M059J (cell line): ENCODE measurements around the gene AMOTL2. TPM values are rescaled to one million over a fixed set of nuclear protein-coding genes. Genes with fewer than 3 reads are reported as not detected.

ENCODE experiments used
- DNase-seq: peaks from one replicate; pipeline ENCODE4 v3.0.0-alpha.2; 2012; ENCODE audit warnings: low read depth
- total RNA-seq: library from RNA; depleted of rRNA; stranded (reverse); fragments of >200 nt; shearing (Covaris generic); gene quantifications from 2 replicates; pipeline ENCODE4 v1.2.3, GENCODE V29; 2014; rRNA removed

Gene AMOTL2
- 71.9 and 96.1 TPM in 2 replicates for total RNA-seq

DNA sequence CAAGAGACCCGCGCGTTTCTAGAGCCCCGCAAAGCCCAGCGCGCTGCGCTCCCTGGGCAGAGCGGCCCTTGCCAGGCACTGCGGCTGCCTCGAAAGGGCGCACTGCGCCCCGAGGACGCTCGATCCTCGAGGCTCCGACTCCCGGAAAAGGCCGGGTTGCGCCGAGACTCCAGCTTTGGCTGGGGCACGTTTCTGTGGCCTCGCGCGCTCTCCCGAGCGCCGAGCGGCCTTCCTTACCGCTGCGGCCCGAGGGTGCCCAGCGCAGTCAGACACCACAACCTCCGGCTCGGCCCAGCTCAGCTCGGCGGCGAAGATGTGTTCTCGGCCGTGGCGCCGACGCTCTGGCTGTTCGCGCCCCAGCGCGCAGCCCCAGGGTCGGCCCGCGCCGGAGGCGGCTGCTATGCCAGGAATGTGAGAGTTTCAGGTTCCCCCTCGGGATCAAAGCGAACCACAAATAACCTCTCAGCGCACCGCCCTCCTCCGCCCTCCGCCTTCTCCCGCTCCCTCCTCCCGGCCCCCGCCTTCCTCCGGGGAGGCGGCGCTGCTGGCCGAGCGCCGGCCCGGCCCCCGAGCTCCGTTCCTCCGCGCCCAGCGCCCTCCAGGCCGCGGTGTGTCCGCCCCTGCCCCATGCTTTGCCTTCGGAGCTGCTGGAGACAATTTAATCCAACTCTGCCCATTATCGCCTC, at the start of gene AMOTL2:
TSS of gene AMOTL2 (minus strand) at position 343 of the 686 bp plus-strand sequence. CDS start 3,014 bp downstream, outside the sequence.
- peak; percentile 98 for DNase-seq

DNA sequence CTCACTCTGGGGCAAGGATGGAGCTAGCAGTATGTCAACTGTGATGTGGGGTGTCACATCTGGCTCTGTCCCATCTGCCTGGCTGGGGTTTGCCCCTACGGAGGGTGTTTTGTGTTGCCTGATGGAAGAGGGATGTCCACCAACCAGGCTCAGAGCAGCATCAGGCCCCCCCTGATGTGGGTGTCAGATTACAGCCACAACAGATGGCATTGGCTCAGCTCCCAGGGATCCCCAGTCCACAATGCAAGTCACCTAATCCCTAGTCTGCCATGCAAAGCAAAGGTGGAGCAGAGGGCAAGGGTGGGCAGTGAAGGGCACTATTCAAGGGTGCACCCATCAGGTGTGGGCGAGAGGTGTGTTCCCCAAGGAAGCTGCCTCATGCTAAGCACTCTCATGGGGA, 48.9 kb upstream of the AMOTL2 start:
- DNase-seq = peak; percentile 78

DNA sequence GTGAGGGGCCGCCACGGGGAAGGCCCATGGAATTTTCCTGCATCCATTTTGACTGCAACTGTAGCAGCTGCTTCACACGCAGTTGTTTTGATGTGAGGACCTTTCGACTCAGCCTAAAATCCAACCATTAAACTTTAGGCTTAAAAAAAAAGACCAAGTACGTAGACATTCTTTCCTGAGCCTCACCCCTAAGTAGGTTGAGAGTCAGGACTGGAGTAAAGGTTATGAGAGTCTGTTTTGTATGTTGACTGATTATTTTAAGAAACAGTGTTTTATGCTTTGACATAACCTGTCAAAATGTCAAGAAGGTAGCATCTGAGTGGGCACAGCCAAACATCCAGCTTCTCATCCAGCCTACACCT, 45.7 kb upstream of the AMOTL2 start:
- DNase-seq = no peak

DNA sequence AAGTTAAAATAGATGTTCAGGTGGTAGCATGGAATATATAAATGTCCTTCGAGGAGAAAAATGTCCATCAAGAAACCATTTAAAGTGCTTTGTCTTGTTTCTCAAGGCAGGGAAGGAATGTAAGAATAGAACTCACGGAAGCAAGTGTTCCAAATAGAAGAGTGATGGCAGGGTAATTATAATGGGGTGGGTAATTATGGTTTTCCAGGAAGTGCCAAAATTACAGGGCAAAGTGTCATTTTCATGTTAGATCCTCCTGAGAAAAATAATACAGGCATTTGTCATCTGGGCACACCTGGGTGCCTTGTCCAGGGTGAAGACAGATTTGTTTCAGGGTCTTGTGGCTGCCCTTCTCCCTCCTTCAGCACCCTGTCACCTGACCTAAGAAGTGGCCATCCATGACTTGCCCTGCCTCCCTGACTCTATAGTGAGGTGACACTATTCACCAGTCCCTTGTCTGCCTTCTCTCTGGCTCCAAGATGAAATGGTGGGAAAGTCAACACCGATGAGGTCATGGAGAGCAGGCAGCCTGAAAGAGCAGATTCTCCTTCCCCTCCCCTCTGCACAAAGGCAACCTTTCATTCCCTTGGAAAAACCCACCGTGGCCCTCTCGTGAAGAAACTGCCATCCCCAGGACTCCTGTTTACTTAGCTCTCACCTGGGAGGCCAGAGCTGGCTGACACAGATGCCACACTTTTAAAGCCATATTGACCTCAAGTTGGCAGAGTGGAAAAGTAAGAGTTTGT, 45.1 kb upstream of the AMOTL2 start:
- no peak for DNase-seq

DNA sequence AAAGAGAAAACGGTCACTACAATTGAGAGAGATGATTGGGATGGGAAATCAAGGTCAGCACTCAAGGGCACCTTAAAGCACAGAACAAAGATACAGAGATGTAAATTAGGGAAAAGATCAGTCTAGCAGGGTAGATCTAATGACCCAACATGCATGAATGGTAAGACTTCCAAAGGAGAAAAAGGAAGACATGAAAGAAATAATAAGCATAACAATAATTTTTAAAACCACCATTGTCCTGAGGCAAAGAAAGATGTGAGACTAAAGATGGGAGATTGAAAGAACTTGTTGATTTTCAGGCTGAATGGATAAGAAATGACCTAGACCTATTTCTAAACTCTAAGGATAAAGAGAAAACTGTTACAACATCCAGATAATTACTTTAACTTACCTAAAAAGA, 34.8 kb upstream of the AMOTL2 start:
- no peak for DNase-seq

DNA sequence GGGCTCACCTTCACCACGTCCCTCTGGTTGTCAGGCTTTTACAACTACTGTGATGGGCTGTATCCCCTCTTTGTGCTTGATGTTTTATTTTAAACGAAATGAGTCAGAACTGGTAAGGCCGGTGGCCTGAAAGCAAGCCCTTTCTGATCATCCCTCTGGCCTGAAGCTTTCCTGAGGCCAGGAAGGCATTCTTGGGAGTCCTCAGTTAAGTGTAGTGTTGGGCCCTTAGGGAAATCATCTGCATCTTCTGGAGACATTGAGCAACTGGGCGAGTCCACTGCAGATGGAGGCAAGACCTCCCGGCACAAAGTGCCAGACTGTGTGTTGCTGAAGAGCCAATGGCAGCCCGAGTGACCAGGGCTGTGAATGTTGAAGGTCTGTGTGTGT, 33.0 kb upstream of the AMOTL2 start:
- DNase-seq = peak; percentile 26

DNA sequence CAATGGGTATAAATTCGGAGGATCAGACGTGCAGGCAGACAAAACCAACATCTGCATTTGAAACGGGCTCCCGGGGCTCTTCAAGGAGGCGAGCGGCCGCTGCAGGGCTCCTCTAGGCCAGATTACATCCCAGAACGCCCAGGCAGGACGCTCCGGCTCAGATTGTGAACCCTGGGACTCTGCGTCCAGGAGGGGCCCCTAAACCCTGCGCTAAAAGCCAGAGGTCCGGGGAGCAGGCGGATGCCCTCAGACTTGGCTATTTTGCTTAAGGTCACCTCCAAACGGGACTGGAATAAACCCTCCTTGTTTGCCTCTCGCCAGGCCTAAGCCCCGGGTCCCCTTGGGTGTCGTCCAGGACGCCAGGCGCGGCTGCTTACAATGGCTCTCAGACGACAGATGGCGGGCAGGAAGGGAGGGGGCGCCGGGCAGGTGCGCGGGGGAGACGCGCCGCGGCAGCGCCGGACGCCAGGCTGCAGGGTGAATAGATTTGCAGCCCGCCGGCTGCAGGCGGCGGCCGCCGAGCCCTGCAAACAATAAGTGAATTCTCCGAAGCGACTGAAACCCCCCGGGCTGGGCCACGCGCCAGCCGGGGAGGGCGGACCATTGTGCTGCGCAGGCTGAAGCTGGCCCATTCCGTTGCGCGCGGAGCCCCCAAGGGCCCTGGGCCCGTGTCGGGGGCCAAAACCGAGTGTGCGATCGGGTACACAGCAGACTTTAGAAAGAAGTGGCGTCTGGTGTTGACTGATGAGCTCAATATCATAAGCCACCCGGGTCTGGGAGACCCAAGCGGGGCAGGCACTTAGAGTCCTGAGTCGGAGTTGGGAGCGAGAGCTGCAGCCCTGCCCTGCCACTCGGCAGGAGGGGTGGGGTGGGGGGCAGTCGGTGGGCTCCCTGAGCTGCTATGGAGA, 32.3 kb upstream of the AMOTL2 start:
- DNase-seq = no peak

DNA sequence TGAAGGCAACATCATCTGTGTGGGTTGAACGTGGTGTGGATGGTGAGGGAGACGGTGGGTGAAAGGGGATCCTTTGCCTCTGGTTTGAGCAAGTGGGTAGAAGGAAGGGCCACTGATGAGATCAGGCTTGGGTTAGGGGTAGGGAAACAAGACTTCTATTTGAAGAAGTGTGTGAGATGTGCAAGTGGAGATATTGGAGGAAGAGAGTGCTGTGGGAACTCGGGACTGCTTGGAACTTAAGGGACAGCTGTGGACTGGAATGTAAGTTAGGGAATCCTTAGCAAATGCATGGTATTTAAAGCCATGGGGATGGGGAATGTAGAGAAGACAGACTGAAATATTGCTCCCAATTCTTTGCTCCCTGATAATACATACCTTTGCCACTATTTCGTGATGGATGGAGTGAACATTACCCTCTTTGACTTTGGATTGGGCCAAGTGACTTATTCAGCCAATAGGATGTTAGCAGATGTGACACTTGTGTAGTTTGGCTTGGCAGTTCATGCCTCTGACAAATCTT, 30.2 kb upstream of the AMOTL2 start:
- DNase-seq = no peak

DNA sequence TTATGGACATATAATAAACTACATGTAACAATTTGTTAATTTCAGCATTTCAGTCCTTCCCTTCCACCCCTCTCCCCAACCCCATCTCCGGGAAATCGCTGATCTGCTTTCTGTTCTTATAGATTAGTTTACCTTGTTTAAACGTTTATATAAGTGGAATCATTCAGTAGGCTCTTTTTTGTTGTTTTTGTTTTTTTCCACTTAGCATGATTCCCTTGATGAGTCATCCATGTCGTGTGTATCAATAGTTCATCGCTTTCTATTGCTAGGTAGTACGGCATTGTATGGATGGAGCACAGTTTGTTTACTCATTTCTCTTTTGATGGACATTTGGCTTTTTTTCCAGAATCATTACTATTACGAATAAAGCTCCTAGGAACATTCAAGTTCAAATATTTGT, 23.5 kb upstream of the AMOTL2 start:
- no peak for DNase-seq

DNA sequence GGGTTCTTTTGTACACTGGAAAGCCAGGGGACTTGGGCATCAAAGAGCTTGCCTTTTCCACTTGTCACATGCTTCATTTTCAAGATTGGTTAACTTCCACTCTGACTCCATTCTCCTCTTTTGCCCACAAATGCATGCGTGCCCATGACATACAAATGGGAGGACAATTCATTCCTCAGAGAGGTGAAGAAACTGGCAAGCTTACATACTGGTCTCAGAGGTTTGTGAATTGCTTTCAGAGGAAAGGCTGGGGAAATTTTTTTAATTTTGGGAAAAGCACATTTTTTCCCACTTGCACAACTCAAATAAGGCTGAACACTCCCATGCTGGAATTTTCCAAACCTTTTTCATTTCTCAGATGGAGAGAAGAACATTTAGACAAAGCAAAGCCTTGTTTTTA, 20.9 kb upstream of the AMOTL2 start:
- no peak for DNase-seq

DNA sequence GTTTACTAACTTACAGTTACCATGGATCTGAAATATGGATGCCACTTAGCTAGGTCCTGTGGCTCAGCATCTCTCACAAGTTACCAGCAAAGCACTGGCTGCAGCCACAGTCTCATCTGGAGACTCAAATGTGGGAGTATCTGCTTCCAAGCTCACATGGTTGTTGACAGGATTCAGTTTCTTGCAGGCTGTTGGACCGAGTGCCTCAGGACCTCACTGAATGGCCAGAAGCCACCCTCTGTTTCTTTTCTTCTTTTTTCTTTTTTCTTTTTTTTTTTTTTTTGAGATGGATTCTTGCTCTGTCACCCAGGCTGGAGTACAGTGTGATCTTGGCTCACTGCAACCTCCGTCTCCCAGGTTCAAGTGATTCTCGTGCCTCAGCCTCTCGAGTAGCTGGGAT, 20.1 kb upstream of the AMOTL2 start:
- no peak for DNase-seq

DNA sequence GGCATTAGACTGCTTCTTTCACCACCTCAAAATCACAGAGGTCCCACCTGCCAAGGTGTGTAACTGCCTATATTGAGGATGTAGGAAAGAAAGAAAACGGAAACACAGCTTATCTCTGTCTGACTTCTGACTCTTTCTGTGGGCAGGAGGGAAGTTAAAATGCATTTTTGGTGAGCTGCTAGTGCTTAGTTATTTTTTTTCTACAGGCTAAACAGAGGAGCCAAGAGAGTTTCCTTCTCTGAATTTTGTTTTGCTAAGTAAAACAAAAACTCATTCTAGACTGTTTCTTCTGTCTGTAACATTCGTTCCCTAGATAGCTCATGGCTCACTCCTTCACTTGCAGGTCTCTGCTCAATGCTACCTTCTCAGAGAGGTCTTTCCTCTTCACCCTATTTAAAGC, 18.8 kb upstream of the AMOTL2 start:
- DNase-seq = no peak

DNA sequence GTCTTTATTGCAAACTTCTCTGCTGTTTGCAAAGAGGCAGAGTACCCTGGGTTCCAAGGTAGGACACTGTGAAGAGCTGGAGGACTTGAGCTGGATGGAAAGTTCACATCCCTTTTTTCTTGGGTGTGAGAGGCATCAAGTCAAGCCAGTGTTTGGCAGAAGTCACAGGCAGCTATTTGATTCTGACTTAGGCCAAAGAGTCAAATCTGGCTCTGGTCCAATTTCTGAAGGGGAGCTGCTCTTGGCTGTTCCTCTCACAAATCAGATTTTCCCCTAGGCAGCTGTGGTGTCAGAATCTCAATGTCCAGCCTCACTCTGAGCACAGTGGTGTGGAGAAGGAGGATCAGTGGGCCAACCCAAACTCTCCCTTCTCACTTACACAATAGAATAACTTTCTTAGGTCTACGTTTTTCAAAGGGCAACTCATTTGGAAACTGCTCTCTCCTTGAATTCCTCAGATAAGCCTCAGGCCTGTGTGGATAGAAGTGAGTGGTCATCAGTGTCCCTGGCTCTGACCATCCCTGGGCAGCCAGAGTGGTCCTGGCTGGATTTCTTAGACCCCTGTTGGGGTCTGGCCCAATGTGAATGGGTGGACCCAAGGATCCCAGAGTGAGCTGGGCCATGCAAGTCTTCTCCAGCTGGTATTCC, 18.2 kb upstream of the AMOTL2 start:
- no peak for DNase-seq

DNA sequence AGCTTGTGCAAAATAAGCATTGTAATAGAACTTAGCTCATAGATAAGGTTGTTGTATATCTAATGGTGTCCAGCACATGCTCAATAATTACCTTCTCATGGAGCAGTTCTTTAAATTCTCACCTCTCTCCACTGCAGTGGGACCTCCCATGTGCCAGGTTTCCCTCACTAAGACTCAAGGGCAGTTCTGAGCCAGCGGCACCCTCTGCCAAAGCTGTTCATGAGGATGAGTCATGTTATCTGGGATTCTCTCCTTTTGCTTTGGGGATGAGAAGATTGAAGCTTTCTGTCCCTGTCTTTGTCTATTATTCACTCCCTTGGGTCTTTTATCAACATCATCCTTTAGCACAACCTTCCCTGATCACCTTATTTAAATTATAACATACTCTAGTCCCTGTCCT, 15.6 kb upstream of the AMOTL2 start:
- DNase-seq = no peak

DNA sequence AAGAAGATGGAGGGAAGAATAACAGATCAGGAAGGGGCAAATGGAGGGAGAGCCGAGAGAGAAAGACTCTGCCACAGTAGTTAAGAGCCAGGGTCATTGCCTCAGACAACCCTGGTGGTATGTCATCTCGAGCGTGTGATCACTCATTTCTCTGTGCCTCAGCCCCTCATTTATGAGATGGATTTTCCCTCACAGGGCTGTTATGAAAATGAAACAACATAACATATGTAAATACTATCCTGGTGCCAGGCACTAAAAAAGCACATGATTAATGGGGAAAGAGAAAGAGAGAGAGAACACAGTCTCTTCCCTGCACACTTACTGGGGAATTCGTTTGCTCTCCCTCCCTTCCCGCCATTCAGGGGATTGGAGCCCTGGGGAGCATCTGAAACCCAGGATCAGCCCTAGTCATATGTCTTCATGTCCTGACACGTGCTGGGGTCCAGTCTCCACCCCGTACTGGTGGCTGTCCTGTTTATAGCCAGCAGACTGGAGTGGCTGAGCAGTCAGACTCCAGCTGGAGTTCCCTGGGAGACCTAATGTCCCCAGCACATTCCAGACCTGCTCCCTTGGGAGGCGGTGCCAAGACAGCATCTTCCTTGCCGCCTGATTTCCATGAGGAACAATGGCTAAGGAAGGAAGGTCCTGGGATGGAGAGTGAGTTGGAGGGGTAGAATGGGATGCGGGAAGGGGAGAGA, 14.7 kb upstream of the AMOTL2 start:
- no peak for DNase-seq

DNA sequence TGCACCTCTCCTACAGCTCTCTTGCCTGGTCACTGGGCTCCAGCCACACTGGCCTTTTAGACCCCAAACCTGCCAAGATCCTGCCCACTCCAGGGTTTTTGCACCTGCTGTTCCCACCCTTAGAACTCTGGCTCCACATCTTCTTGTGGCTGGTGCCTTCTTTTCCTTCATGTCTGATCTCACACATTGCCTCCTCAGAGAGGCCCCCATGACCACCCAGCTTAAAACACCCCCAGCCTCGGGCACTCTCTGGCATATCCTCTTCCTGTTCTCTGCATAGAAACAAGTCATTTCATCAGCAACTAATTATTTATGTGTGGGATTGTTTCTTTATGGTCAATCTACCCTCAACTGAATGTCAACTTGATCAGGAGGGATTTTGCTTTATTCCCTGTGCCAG, 14.0 kb upstream of the AMOTL2 start:
- no peak for DNase-seq

DNA sequence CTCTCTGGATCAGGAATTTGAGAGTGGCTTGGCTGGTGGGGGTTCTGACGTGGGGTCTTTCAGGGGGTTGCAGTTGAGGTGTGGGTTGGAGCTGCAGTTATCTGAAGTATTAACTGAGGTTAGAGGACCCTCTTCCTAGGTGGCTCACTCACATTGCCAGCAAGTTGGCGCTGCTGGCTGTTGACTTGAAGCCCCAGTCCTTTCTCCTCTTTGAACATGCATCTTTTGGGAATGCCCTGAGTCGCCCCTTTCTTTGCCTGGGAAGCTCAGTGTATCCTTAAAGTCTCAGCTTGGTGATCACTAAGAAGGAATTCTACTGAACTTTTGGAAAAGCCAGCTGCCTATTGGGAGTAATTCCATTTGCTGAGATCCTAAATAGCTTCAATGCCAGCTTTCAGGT, 13.0 kb upstream of the AMOTL2 start:
- no peak for DNase-seq

DNA sequence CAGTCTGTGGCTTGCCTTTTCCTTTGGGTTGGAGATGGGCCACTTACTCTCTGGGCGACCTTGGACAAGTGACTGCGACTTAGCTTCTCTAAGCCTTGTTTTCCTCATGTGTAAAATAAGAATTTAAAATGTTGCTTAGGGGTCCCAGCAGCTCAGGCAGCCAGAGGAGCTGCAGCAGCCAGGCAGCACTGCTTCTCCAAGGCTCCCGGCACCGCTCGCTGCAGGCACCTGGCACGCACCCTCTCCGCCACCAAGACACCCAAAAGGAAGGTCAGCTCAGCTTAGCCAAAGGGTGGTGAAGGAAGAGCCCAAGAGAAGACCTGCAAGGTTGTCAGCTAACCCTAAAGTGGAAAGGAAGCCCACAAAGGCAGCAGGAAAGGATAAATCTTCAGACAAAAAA, 10.7 kb upstream of the AMOTL2 start:
- no peak for DNase-seq

DNA sequence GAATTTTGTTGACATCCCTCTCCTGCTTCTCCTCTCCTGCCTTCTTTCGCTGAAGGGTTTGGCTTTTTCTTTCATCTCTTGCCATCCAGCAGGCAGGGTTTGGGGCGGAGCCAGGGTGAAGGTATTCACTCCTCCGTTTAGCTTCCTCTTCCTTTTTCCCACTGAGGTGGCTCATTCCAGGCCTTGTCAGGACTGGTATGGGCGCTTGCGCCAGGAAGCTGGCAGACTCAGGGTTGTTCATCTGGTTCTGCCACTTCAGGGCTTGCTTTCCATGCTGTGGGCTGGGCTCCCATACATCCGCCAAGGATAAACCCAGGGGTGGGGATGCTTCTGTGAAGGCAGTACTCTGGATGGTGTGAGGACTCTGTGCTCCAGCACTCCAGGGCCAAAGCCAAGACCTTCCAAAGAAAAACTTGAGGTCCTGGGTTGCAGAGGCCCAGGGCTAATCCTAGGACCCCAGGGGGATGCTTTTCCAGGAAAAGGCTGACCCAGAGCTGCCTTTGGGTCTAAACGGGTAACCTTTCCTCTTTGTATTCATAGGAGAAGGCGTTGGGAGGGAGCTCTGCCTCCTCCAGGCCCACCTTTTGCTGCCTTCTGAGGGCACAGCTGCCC, 7.7 kb upstream of the AMOTL2 start:
- DNase-seq = no peak

DNA sequence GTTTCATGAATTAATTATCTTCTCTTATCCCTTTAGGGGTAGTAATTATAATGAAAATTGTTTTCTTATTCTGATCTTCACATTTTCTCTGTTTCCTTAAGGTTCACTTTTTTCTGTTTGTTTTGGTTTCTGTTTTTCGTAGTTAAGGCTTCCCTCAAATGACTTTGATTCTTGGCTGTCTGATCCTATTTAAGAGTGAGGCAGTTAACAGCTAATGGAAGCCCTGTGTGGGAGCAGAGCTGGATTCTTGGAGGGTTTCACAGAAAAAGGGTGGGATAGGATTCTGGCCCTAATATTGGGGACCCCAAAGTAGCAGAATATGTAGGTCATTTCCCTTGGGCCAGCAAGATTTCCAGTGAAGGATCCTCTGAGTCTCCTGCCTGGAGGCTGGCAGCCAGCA, 6.8 kb upstream of the AMOTL2 start:
- peak; percentile 30 for DNase-seq

DNA sequence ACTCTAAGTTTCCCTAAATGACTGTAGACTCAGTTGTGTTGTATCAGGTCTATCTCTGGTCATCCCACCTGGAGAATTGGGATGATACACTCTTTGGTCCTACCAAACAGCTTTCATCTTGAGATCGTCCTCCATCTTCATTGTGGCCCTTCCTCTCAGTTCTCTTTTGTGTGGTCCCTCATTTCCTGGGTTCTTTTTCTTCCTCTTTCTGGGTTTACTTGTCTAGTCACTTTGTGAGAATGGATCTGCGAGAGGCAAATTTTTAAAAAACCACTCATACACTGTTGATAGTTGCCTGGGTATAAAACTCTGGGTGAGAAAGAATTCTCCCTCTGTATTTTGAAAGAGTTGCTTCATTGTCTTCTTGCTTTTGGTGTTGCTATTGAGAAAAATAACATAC, 6.0 kb upstream of the AMOTL2 start:
- DNase-seq = no peak
